ENCODE data around the gene LCN10. TPM values are rescaled to one million over a fixed set of nuclear protein-coding genes. Genes with fewer than 3 reads are reported as not detected.

Gene LCN10
- total RNA-seq, 1 experiment from 2014 or later = 1.5 TPM

DNA sequence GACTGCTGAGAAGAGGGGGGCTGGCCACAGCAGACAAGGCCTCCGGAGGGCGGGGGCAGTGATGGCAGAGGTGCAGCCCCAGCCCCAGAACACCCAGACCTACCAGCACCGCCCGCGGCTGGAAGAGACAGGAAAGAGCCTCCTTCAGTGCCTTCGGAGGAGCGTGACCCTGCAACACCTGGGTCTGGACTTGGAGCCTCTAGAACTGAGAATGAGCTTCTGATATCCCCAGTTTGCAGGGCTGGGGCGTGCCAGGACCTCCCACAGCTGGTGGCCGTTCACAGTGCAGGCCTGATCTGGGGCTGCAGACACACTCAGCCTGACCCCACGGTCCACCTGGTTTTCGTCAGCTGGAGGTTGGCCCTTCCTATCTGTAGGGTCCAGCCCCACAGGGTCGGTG is 9.1 kb downstream of the LCN10 start:
- H2BK20ac ChIP-seq (ENCODE audit: low read depth, low read length, poor library complexity, severe bottlenecking) = no peak overlapping the region
- no peak overlapping the region for H2BK120ac ChIP-seq (ENCODE audit: low read depth, low read length, poor library complexity, severe bottlenecking)
- Mint-ChIP-seq H3K4me3 (no peak overlapping the region), H3K27me3 (ENCODE audit: low read depth) (peaks cover 20% of the 10 kb centered on the region), H3K27ac (no peak overlapping the region), H3K36me3 (ENCODE audit: insufficient read depth in 1 of 3, low read depth in 3 of 3) (no peaks in the 10 kb centered on the region; a peak in 2 of 7 replicates), H3K4me1 (peaks cover 0 to 7% of the 10 kb centered on the region in 2 experiments; a peak in 3 of 4 replicates), H3K9me3 (no peaks in the 10 kb centered on the region)
- no peaks in the 10 kb centered on the region for H3K9me3 ChIP-seq (ENCODE audit: control insufficient read depth, low read depth, low read length)
- H3K4me2 ChIP-seq (ENCODE audit: insufficient read depth, insufficient read length, low read length) = no peak overlapping the region
- no peaks in the 10 kb centered on the region for H3K79me1 ChIP-seq (ENCODE audit: insufficient read depth, low read depth, low read length, poor library complexity, severe bottlenecking)
- H3K4me1 ChIP-seq (ENCODE audit: insufficient read depth, low read length) = no peaks in the 10 kb centered on the region
- no peak overlapping the region for H3K56ac ChIP-seq (ENCODE audit: insufficient read length, low read depth, low read length)
- H4K5ac ChIP-seq (ENCODE audit: insufficient read length, low read depth, low read length) = no peak overlapping the region
- H2AK5ac ChIP-seq (ENCODE audit: insufficient read length, low read length) = no peak overlapping the region
- H4K91ac ChIP-seq (ENCODE audit: insufficient read length, low read depth, low read length) = no peak overlapping the region
- H3K14ac ChIP-seq (ENCODE audit: insufficient read depth, low read length) = no peak overlapping the region
- no peaks in the 10 kb centered on the region for H4K20me1 ChIP-seq (ENCODE audit: control insufficient read depth, insufficient read depth, insufficient read length)
- no peak overlapping the region for H4K8ac ChIP-seq (replicated peaks; ENCODE audit: insufficient read length, low read depth, low read length)
- no peak for DNase-seq
- no peak overlapping the region for H3K9ac ChIP-seq (ENCODE audit: extremely low read depth, insufficient read length, low read length)
- no peak overlapping the region for H2BK15ac ChIP-seq (ENCODE audit: low read depth, low read length)
- WGBS (ENCODE audit: extremely low coverage, insufficient read length, low lambda C conversion rate) = no CpG with 5 or more reads among the region's 12 CpGs
- H2AFZ ChIP-seq (ENCODE audit: low read length) = no peak overlapping the region
- no peak overlapping the region for H2BK12ac ChIP-seq (ENCODE audit: insufficient read length, low read depth, low read length)
- no peaks in the 10 kb centered on the region; the same call in 1 of the 2 replicates for H3K79me2 ChIP-seq (ENCODE audit: insufficient read depth, low read length)
- no peak overlapping the region for H2BK5ac ChIP-seq (ENCODE audit: insufficient read length, low read length)
- no peak overlapping the region for H3T11ph ChIP-seq (ENCODE audit: low read length)
- no peak overlapping the region for H3K4ac ChIP-seq (ENCODE audit: low read depth, low read length)
- no peak overlapping the region for H3K23ac ChIP-seq (ENCODE audit: insufficient read length, low read depth, low read length)
- H3K18ac ChIP-seq (ENCODE audit: insufficient read length, low read depth, low read length) = no peak overlapping the region
- no peak overlapping the region for H3K27ac ChIP-seq (ENCODE audit: insufficient read length, low read depth, low read length)
- no peaks in the 10 kb centered on the region for H3K27me3 ChIP-seq (ENCODE audit: insufficient read depth, low read length)
- peaks cover 4% of the 10 kb centered on the region for H3K23me2 ChIP-seq (ENCODE audit: insufficient read length, low read depth, low read length, poor library complexity, severe bottlenecking)
- TF ChIP-seq, protein P1, sequence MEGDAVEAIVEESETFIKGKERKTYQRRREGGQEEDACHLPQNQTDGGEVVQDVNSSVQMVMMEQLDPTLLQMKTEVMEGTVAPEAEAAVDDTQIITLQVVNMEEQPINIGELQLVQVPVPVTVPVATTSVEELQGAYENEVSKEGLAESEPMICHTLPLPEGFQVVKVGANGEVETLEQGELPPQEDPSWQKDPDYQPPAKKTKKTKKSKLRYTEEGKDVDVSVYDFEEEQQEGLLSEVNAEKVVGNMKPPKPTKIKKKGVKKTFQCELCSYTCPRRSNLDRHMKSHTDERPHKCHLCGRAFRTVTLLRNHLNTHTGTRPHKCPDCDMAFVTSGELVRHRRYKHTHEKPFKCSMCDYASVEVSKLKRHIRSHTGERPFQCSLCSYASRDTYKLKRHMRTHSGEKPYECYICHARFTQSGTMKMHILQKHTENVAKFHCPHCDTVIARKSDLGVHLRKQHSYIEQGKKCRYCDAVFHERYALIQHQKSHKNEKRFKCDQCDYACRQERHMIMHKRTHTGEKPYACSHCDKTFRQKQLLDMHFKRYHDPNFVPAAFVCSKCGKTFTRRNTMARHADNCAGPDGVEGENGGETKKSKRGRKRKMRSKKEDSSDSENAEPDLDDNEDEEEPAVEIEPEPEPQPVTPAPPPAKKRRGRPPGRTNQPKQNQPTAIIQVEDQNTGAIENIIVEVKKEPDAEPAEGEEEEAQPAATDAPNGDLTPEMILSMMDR (conservative IDR thresholded peaks at IDR 0.05) = no peak
